Left lung (tissue), 10 donors: ENCODE data around the gene NR6A1. TPM values are rescaled to one million over a fixed set of nuclear protein-coding genes. Genes with fewer than 3 reads are reported as not detected.
"Not testable (repeated sequence)": the region's sequence is repeated elsewhere in the genome, so short reads cannot be mapped to it uniquely, and the experiment has no call there.

Source experiments
- ATAC-seq: fragments of 200-7000 bp; cut with Tn5 transposase; one replicate; pipeline ENCODE4 v1.9.1; 2020; ENCODE audit warnings: moderate library complexity
- DNase-seq, 4 donors: peaks; one replicate each; pipeline ENCODE4 v3.0.0-alpha.2; 2013 to 2020
- H3K27ac ChIP-seq, 2 donors: fragments of 200-600 bp; sonication (generic) in 1 of 2; one replicate each; pipeline versions ENCODE4 v1.5.0 to v1.8.0; 2020 to 2021
- H3K27me3 ChIP-seq, 2 donors: fragments of 200-600 bp; sonication (generic) in 1 of 2; one replicate each; pipeline versions ENCODE4 v1.5.0 to v1.8.0; 2020 to 2021
- H3K36me3 ChIP-seq, 2 donors: fragments of 200-600 bp; sonication (generic) in 1 of 2; one replicate each; pipeline versions ENCODE4 v1.5.0 to v1.8.0; 2020 to 2021
- H3K4me1 ChIP-seq, 2 donors: fragments of 200-600 bp; one replicate each; pipeline ENCODE4 v1.8.0; 2021
- H3K4me3 ChIP-seq, 2 donors: fragments of 200-600 bp; sonication (generic) in 1 of 2; one replicate each; pipeline versions ENCODE4 v1.5.0 to v1.8.0; 2020 to 2021; ENCODE audit warnings: mild to moderate bottlenecking in 1 of 2
- H3K9me3 ChIP-seq, 2 donors: fragments of 200-600 bp; sonication (generic) in 1 of 2; one replicate each; pipeline versions ENCODE4 v1.5.0 to v1.8.0; 2020 to 2021
- intact Hi-C, 2 donors: fragments of 100-400 bp; cut with DNase I; formaldehyde crosslinking; loops; one replicate each; pipeline versions ENCODE4 v1.11.2 to v1.14.2; 2022
- polyA plus RNA-seq, 6 donors: library from polyadenylated mRNA; unstranded; fragments of 120-200 nt; gene quantifications; one replicate each; pipeline ENCODE4 v1.2.1, GENCODE V29; 2013; ENCODE audit not compliant: insufficient read length in 6 of 6
- total RNA-seq, 2 donors: library from RNA; stranded (reverse); fragmentation: NEBNext Ultra II Directional; extraction: Animal tissue kit (Norgen Biotek cat#: 25700); gene quantifications; one replicate each; pipeline ENCODE4 v1.2.1, GENCODE V29; 2021
- TF ChIP-seq, protein P1 (sequence below), 2 donors: fragments of 200-600 bp; sonication (generic) in 1 of 2; IDR thresholded peaks; one replicate each; pipeline versions ENCODE4 v1.5.0 to v1.8.0; 2021; ENCODE audit warnings: antibody characterized with exemption in 2 of 2
- donor health status: DM: no; HTN: yes; CAD: no.
- donor health status: DM: no; HTN: no; CAD: no.

NR6A1 gene
- total and polyA plus RNA-seq, 8 donors: 1.2 to 4.1 (median 1.7) TPM

DNA sequence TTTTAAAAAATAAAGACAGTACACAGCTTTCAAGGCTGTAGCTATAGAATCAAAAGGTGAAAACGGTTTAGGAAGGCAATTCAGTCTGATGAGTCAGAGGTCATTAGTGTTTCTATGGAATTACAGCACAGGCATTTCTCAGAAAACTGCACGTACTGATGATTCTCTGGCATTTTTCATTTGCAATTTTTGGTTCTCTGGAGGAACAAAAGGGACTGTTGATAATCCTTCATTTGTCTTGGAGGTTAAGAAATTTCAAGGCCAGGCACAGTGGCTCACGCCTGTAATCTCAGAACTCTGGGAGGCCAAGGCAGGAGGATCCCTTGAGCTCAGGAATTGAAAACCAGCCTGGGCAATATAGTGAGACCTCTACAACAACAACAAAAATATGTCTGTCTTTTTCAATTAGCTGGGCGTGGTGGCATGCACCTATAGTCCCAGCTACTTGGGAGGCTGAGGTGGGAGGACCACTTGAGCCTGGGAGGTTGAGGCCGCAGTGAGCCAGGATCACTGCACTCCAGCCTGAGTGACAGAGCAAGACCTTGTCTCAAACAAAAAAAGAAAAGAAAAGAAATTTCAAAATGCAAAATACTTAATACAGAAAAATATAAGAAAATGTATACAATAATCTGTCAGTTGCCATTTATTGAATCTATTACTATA, 27.3 kb downstream of the NR6A1 start:
- DNase-seq: no peak
- intact Hi-C loops: no loop called here
- Histone ChIP-seq H3K36me3 (no peaks in the 10 kb centered on the region), H3K4me1 (no peaks in the 10 kb centered on the region), H3K27me3 (no peaks in the 10 kb centered on the region), H3K9me3 (no peaks in the 10 kb centered on the region), H3K4me3 (no peak overlapping the region), H3K27ac (no peak overlapping the region)
- ATAC-seq: no peak
- TF ChIP-seq, protein P1, sequence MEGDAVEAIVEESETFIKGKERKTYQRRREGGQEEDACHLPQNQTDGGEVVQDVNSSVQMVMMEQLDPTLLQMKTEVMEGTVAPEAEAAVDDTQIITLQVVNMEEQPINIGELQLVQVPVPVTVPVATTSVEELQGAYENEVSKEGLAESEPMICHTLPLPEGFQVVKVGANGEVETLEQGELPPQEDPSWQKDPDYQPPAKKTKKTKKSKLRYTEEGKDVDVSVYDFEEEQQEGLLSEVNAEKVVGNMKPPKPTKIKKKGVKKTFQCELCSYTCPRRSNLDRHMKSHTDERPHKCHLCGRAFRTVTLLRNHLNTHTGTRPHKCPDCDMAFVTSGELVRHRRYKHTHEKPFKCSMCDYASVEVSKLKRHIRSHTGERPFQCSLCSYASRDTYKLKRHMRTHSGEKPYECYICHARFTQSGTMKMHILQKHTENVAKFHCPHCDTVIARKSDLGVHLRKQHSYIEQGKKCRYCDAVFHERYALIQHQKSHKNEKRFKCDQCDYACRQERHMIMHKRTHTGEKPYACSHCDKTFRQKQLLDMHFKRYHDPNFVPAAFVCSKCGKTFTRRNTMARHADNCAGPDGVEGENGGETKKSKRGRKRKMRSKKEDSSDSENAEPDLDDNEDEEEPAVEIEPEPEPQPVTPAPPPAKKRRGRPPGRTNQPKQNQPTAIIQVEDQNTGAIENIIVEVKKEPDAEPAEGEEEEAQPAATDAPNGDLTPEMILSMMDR (IDR thresholded peaks at IDR 0.05): no peak

DNA sequence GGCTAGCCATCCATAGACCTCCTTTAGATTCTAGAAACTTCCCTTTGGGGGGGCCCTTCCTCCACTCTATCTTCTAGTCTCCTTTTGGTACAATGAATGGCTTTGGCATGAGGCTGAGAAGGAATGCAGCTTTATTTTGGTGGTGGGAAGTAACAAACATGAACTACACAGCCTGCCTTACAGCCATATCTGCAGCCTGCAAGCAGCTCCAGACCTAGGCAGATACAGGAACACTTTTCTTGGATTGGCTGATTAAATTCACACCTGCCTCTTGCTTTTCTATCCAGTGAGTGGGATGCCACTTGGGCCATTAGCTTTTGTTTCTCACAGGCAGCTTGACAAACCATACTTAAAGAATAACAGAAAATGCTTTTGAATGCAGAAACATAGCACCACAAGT, 28.2 kb downstream of the NR6A1 start:
- Histone ChIP-seq H3K27ac (no peak overlapping the region), H3K4me3 (no peak overlapping the region), H3K9me3 (no peaks in the 10 kb centered on the region), H3K4me1 (no peaks in the 10 kb centered on the region), H3K36me3 (no peaks in the 10 kb centered on the region), H3K27me3 (no peaks in the 10 kb centered on the region)
- no peak for DNase-seq
- intact Hi-C loops: no loop called here
- no peak for ATAC-seq
- TF ChIP-seq, protein P1 (IDR thresholded peaks at IDR 0.05): no peak

DNA sequence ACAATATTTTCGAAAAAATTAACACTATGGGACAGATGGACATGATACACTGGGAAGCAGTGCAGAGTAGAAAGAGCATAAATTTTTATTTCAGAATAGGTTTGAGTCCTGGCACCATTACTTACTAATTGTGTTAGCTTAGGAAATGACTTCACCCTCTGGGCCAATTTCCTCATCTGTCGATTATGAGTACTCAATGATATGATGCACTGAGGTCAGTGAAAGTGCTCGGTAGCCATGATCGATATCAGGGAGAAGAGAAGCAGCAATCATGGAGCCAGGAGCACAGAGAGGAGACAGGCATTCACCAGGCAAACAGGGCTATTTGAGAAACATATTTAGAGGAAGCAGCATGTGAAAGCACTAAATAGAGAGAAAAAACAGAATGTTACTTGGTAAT, 29.4 kb downstream of the NR6A1 start:
- no peak overlapping the region for H3K4me3 ChIP-seq
- no peaks in the 10 kb centered on the region for H3K9me3 ChIP-seq
- DNase-seq (no peak), ATAC-seq (no peak)
- no peak overlapping the region for H3K27ac ChIP-seq
- intact Hi-C loops: no loop called here
- H3K4me1 ChIP-seq: no peaks in the 10 kb centered on the region
- H3K36me3 ChIP-seq: no peaks in the 10 kb centered on the region
- TF ChIP-seq, protein P1 (IDR thresholded peaks at IDR 0.05): no peak
- H3K27me3 ChIP-seq: no peaks in the 10 kb centered on the region

DNA sequence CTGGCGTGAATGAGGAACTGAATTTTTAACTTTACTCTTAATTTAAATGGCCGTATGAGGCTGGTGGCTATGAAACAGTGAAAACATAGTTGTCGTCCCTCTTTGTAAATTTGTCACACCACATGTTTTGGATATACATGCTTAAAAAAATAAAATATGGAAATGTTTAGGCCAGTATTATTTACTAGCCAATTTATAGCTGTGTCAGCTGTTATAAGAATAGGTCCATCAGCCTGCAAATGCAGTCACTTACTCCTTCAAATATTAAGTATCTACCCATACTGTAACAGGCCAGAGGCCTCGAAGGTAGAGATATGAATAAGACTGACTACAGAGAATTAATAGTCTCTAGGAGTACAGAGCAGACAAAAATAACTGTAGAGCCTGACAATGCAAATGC, 30.0 kb downstream of the NR6A1 start:
- H3K4me3 ChIP-seq: no peak overlapping the region
- DNase-seq (no peak), ATAC-seq (no peak)
- H3K36me3 ChIP-seq: no peaks in the 10 kb centered on the region
- intact Hi-C loops: no loop called here
- no peak overlapping the region for H3K27ac ChIP-seq
- H3K9me3 ChIP-seq: no peaks in the 10 kb centered on the region
- TF ChIP-seq, protein P1 (IDR thresholded peaks at IDR 0.05): no peak
- H3K4me1 ChIP-seq: no peaks in the 10 kb centered on the region
- no peaks in the 10 kb centered on the region for H3K27me3 ChIP-seq

DNA sequence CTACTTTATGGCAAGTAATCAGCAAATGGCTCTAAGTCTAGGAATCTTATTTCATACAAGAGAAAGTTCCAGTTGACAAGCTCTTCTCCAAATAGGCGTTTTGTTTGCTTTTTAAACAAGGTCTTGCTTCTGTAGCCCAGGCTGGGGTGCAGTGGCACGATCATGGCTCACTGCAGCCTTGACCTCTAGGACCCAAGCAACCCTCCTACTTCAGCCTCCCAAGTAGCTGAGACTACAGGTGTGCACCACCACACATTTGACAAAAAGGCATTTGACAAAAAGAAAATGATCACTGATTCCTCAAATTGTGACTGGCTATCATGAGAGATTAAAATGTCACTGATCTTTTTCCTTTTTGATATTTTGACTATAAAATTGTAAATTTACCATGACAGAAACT, 31.8 kb downstream of the NR6A1 start:
- no peak for ATAC-seq

DNA sequence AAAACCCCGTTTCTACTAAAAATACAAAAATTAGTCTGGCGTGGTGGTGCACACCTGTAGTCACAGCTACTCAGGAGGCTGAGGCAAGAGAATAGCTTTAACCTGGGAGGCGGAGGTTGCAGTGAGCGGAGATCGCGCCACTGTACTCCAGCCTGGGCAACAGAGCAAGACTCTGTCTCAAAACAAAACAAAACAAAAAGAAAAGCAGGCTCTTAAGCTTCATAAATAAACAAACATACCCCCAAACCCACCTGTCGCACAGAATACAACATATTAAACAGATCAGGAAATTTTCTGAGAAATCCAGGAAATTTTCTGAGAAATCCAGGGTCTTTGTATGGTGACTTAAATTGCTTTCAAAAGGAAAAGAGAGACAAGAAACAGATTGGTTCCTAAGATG, 33.0 kb downstream of the NR6A1 start:
- H3K27me3 ChIP-seq, intact Hi-C loops, ATAC-seq, H3K27ac ChIP-seq, H3K4me3 ChIP-seq, H3K36me3 ChIP-seq, H3K9me3 ChIP-seq, DNase-seq: not testable (repeated sequence)
- H3K4me1 ChIP-seq: peaks cover 4 to 11% of the 10 kb centered on the region in 2 donors

More for the DNA sequence above, 31.8 kb downstream of the NR6A1 start:
- TF ChIP-seq, protein P1 (IDR thresholded peaks at IDR 0.05): no peak
- Histone ChIP-seq H3K9me3 (no peaks in the 10 kb centered on the region), H3K4me3 (no peak overlapping the region), H3K36me3 (no peaks in the 10 kb centered on the region), H3K4me1 (peaks cover 4 to 11% of the 10 kb centered on the region in 2 donors), H3K27ac (no peak overlapping the region), H3K27me3 (no peaks in the 10 kb centered on the region)
- no peak for DNase-seq
- intact Hi-C loops: no loop called here
